ENCODE data around the gene CDC23. TPM values are rescaled to one million over a fixed set of nuclear protein-coding genes. Genes with fewer than 3 reads are reported as not detected.
A peak's percentile ranks its signal among the peaks of the same experiment; 100 is the strongest.

The CDC23 gene
- total RNA-seq, 4 donors from 2014 or later: 2.6 to 90.9 (median 12.8) TPM

GRCh38 chr5:138179277-138179857, 33.8 kb downstream of the CDC23 start:
- WGBS, 2 donors (ENCODE audit: low coverage in 1 of 2): 0 to 1% methylated on average over 1 to 23 of the region's 23 CpGs
- Histone ChIP-seq H3K9me3 (no peaks in the 10 kb centered on the region), H3K36me3 (peaks cover 0 to 18% (median 6%) of the 10 kb centered on the region in 4 donors), H3K4me3 (peak overlapping the region in 3 of 4 donors; percentile 71 to 99 (median 91)), H3K27ac (peak overlapping the region; percentile 84 to 93 (median 92)), H3K27me3 (no peaks in the 10 kb centered on the region), H3K4me1 (peaks cover 15 to 31% (median 21%) of the 10 kb centered on the region in 4 donors)
- intact Hi-C loops (cut with DNase I; ENCODE audit: low total_unique reads) (no loop called here), in situ Hi-C loops (cut with MboI; ENCODE audit: low pct_ligation_motif_present in 1 of 4, low pct_unique_long_range_greater_than_20kb in 1 of 4, low sequenced_read_pairs in 3 of 4) (loop anchor here in 1 of 4 donors (25.0 kb wide), 2 partner anchors 233 to 358 kb away; partner anchors contain the start of gene ETF1)
- TF ChIP-seq CTCF (IDR thresholded peaks at IDR 0.05): no peak
- TF ChIP-seq POLR2A (IDR thresholded peaks at IDR 0.05): no peak
- TF ChIP-seq POLR2AphosphoS5 (IDR thresholded peaks at IDR 0.05): no peak
- TF ChIP-seq EP300 (IDR thresholded peaks at IDR 0.05; ENCODE audit: low read depth): no peak
- no peak for DNase-seq

- in situ Hi-C loops (cut with MboI; ENCODE audit: low pct_ligation_motif_present in 1 of 4, low pct_unique_long_range_greater_than_20kb in 1 of 4, low sequenced_read_pairs in 3 of 4) (loop anchor here in 1 of 4 donors (25.0 kb wide), 2 partner anchors 234 to 359 kb away; partner anchors contain the start of gene ETF1), intact Hi-C loops (cut with DNase I; ENCODE audit: low total_unique reads) (no loop called here)
- H3K9me3 ChIP-seq: no peaks in the 10 kb centered on the region
- no peaks in the 10 kb centered on the region for H3K27me3 ChIP-seq
- peaks cover 0 to 25% (median 9%) of the 10 kb centered on the region in 4 donors for H3K36me3 ChIP-seq
- peaks cover 15 to 31% (median 21%) of the 10 kb centered on the region in 4 donors for H3K4me1 ChIP-seq
- TF ChIP-seq POLR2A (IDR thresholded peaks at IDR 0.05) (peak; percentile 22), EP300 (IDR thresholded peaks at IDR 0.05; ENCODE audit: low read depth) (no peak), POLR2AphosphoS5 (IDR thresholded peaks at IDR 0.05) (peak; percentile 50 to 88 (median 79)), CTCF (IDR thresholded peaks at IDR 0.05) (no peak)
- 1% methylated on average over 41 of the region's 41 CpGs; no CpG with 5 or more reads in 1 of the 2 donors for WGBS, 2 donors (ENCODE audit: low coverage in 1 of 2)
- H3K27ac ChIP-seq: peak within 1 kb of the TSS; percentile 84 to 93 (median 92)
- peak within 1 kb of the TSS; percentile 71 to 99 (median 91) for H3K4me3 ChIP-seq
- DNase-seq: peak; percentile 97
These were observed 34.4 kb downstream of the CDC23 start, which contains the start of the genes BRD8 and KIF20A for GRCh38 chr5:138178516-138179276. Gene BRD8 (minus strand): TSS chr5:138178630. CDS start chr5:138178614, 16 bp downstream. Gene KIF20A (plus strand): TSS chr5:138179112. CDS start chr5:138179681, 569 bp downstream.

GRCh38 chr5:138177941-138178515, 35.1 kb downstream of the CDC23 start:
- H3K4me3 ChIP-seq: peak overlapping the region; percentile 71 to 99 (median 91)
- in situ Hi-C loops (cut with MboI; ENCODE audit: low pct_ligation_motif_present in 1 of 4, low pct_unique_long_range_greater_than_20kb in 1 of 4, low sequenced_read_pairs in 3 of 4) (loop anchor here in 1 of 4 donors (25.0 kb wide), 2 partner anchors 234 to 359 kb away; partner anchors contain the start of gene ETF1), intact Hi-C loops (cut with DNase I; ENCODE audit: low total_unique reads) (no loop called here)
- TF ChIP-seq POLR2A (IDR thresholded peaks at IDR 0.05) (no peak), POLR2AphosphoS5 (IDR thresholded peaks at IDR 0.05) (no peak), EP300 (IDR thresholded peaks at IDR 0.05; ENCODE audit: low read depth) (no peak), CTCF (IDR thresholded peaks at IDR 0.05) (no peak)
- H3K27ac ChIP-seq: peak overlapping the region; percentile 84 to 93 (median 92)
- peak; percentile 39 for DNase-seq
- peaks cover 15 to 31% (median 21%) of the 10 kb centered on the region in 4 donors for H3K4me1 ChIP-seq
- 0 to 1% methylated on average over 7 to 16 of the region's 16 CpGs for WGBS, 2 donors (ENCODE audit: low coverage in 1 of 2)
- peaks cover 0 to 32% (median 12%) of the 10 kb centered on the region in 4 donors for H3K36me3 ChIP-seq
- no peaks in the 10 kb centered on the region for H3K27me3 ChIP-seq
- no peaks in the 10 kb centered on the region for H3K9me3 ChIP-seq

- H3K27me3 ChIP-seq: no peaks in the 10 kb centered on the region
- H3K27ac ChIP-seq: no peak overlapping the region
- no peak for DNase-seq
- no peaks in the 10 kb centered on the region for H3K4me1 ChIP-seq
- in situ Hi-C loops (cut with MboI; ENCODE audit: low pct_ligation_motif_present in 1 of 4, low pct_unique_long_range_greater_than_20kb in 1 of 4, low sequenced_read_pairs in 3 of 4): no loop called here
- intact Hi-C loops (cut with DNase I; ENCODE audit: low total_unique reads): no loop called here
- no peaks in the 10 kb centered on the region for H3K9me3 ChIP-seq
- H3K36me3 ChIP-seq: peaks cover 0 to 98% (median 51%) of the 10 kb centered on the region in 4 donors
- H3K4me3 ChIP-seq: no peak overlapping the region
- TF ChIP-seq POLR2AphosphoS5 (IDR thresholded peaks at IDR 0.05) (no peak), CTCF (IDR thresholded peaks at IDR 0.05) (no peak), EP300 (IDR thresholded peaks at IDR 0.05; ENCODE audit: low read depth) (no peak), POLR2A (IDR thresholded peaks at IDR 0.05) (no peak)
These were observed 42.8 kb downstream of the CDC23 start for GRCh38 chr5:138170299-138170698.
